GM12878 (cell line): ENCODE results near the gene RFT1.

Experiments used
- CBX3 ChIP-seq: fragments of 200-600 bp; sonication (generic); IDR thresholded peaks from 2 replicates; pipeline ENCODE4 v1.6.1; 2016; ENCODE audit warnings: low read depth, borderline replicate concordance
- CTCF ChIP-seq, 3 experiments: IDR thresholded peaks in 2 of 3; conservative IDR thresholded peaks in 1 of 3; 2 replicates each; pipeline ENCODE4 v1.5.1; 2011; ENCODE audit warnings: low read depth in 3 of 3, low read length in 3 of 3, mild to moderate bottlenecking in 3 of 3, control low read depth in 2 of 3, moderate library complexity in 2 of 3, inconsistent platforms in 1 of 3, mixed read lengths in 1 of 3; ENCODE audit not compliant: control insufficient read depth in 2 of 3, insufficient read depth in 1 of 3; ENCODE audit errors: extremely low read depth in 1 of 3
- EZH2 ChIP-seq: IDR thresholded peaks from 2 replicates; pipeline ENCODE4 v1.6.1; 2012; ENCODE audit warnings: low read depth, mild to moderate bottlenecking, control low read depth, inconsistent platforms, low read length, borderline replicate concordance; ENCODE audit not compliant: control insufficient read depth
- FOXK2 ChIP-seq: fragments of 450-650 bp; IDR thresholded peaks from 2 replicates; pipeline ENCODE4 v1.6.1; 2017; ENCODE audit warnings: mild to moderate bottlenecking, moderate library complexity
- RELA ChIP-seq: fragments of 450-650 bp; IDR thresholded peaks from 2 replicates; pipeline ENCODE4 v1.8.0; 2014; ENCODE audit warnings: borderline replicate concordance; ENCODE audit not compliant: partially characterized antibody
- REST ChIP-seq: IDR thresholded peaks from 2 replicates; pipeline ENCODE4 v1.6.1; 2012; ENCODE audit warnings: mild to moderate bottlenecking, low read depth, low read length
- RFX5 ChIP-seq: IDR thresholded peaks from 2 replicates; pipeline ENCODE4 v1.6.1; 2011; ENCODE audit warnings: low read depth, low read length, improper control_type of control experiment
- STAT1 ChIP-seq: fragments of 450-650 bp; conservative IDR thresholded peaks from 2 replicates; pipeline ENCODE4 v1.6.1; 2014; ENCODE audit warnings: antibody characterized with exemption, mild to moderate bottlenecking

- TF ChIP-seq EZH2 (no peak), REST (no peak), RFX5 (no peak), CTCF (IDR thresholded peaks at IDR 0.05 in 2 of 3, conservative IDR thresholded peaks at IDR 0.05 in 1 of 3; ENCODE audit: control insufficient read depth in 2 of 3, extremely low read depth in 1 of 3, insufficient read depth in 1 of 3, low read depth in 3 of 3, low read length in 3 of 3) (no peak), STAT1 (no peak), FOXK2 (no peak), CBX3 (no peak), RELA (no peak)
These were observed 27.8 kb upstream of the RFT1 start for GRCh38 chr3:53157974-53158580.
